Measurements from ENCODE around the gene SEPTIN3.

Gene SEPTIN3

DNA sequence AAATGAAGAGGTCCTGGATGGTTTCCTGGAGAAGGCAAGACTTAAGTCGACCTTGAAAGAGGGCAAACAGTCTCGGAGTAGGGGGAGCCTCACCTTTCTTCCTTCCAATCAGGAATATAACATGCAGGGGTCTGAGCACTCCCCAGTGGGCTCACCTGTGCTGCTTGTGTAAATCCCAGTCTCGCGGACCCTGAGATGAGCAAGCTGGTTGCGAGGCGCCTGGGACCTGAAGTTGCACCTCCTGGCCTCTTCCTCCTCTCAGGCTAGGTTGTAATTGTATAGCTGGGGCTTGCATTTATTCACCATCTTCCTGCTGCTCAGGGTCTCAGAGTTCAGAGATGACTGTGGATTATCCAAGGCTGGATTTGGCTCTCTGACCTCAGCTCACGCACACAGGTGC, 21.9 kb downstream of the SEPTIN3 start:
- Histone ChIP-seq H3K27ac (ENCODE audit: low read depth, low read length) (no peak overlapping the region), H3K36me3 (ENCODE audit: control insufficient read depth, insufficient read depth, low read length) (no peaks in the 10 kb centered on the region)

DNA sequence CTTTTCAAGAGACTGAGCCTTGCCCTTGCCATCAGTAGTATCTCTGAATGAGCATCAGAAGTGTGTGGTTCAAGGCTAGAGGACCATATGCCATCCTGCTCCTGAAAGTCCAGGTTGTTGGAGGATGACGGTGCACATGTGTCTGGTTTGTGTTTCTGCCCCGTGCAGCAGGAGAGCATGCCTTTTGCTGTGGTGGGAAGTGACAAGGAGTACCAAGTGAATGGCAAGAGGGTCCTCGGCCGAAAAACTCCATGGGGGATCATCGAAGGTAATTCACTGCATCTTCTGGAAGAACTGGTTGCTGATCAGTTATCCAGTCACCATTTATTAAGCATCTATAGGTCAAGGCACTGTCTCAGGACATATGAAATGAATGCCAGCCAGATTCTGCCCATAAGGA, 23.3 kb downstream of the SEPTIN3 start:
- H3K9ac ChIP-seq (ENCODE audit: low read length): no peak overlapping the region
- no peaks in the 10 kb centered on the region for H3K27me3 ChIP-seq (ENCODE audit: control insufficient read depth, insufficient read depth, low read length)
- no peak overlapping the region for H3K27ac ChIP-seq (ENCODE audit: low read depth, low read length)
- no peaks in the 10 kb centered on the region for H3K4me1 ChIP-seq (ENCODE audit: control insufficient read depth, insufficient read depth, low read length)
- H3K36me3 ChIP-seq (ENCODE audit: control insufficient read depth, insufficient read depth, low read length): no peaks in the 10 kb centered on the region
- H3K4me3 ChIP-seq (ENCODE audit: low read length): no peak overlapping the region

More for the DNA sequence above, 21.9 kb downstream of the SEPTIN3 start:
- Histone ChIP-seq H3K27me3 (ENCODE audit: control insufficient read depth, insufficient read depth, low read length) (no peaks in the 10 kb centered on the region), H3K4me3 (ENCODE audit: low read length) (no peak overlapping the region), H3K4me1 (ENCODE audit: control insufficient read depth, insufficient read depth, low read length) (no peaks in the 10 kb centered on the region), H3K9ac (ENCODE audit: low read length) (no peak overlapping the region)

DNA sequence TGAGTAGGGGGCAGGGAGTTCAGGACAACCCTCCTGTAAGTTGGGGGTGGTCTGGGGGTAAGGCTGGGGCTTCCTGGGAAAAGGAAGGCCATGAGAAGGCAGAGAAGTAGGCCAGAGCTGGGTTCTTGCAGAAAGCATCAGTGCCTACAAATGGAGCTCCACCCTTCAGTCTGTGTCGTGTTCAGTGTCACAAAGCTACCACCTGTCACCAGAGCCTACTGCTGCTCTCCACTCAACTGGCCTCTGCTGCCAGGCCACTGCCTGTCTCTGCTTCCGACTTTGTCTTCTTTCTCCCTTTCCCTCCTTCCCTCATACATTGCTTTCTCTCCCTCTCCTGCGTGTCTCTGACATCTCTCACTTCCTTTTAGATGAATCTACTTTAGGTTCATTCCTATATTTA, 26.0 kb downstream of the SEPTIN3 start:
- Histone ChIP-seq H3K36me3 (ENCODE audit: control insufficient read depth, insufficient read depth, low read length) (no peaks in the 10 kb centered on the region), H3K27me3 (ENCODE audit: control insufficient read depth, insufficient read depth, low read length) (no peaks in the 10 kb centered on the region), H3K27ac (ENCODE audit: low read depth, low read length) (no peak overlapping the region)

DNA sequence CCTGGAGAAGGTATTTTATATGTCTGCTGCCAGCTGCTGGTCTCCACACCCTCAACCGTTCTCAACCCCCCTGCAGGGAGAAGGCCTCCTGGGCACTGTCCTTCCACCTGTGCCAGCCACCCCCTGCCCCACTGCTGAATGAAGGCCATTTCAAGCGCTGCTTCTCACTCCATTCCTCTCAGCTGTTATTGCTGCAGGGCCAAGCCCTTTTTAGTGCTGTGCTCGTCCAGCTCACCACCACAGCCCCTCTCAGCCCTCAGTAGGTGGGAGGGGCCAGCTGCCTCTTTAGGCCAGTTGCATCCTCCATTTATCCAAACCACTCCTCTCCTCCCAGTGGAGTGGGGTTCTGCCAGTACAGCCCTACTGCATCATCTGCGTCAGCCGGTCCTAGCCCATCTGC, 27.6 kb downstream of the SEPTIN3 start:
- Histone ChIP-seq H3K4me1 (ENCODE audit: control insufficient read depth, insufficient read depth, low read length) (no peaks in the 10 kb centered on the region), H3K27ac (ENCODE audit: low read depth, low read length) (no peak overlapping the region)

More for the DNA sequence above, 26.0 kb downstream of the SEPTIN3 start:
- Histone ChIP-seq H3K4me3 (ENCODE audit: low read length) (no peak overlapping the region), H3K4me1 (ENCODE audit: control insufficient read depth, insufficient read depth, low read length) (no peaks in the 10 kb centered on the region), H3K9ac (ENCODE audit: low read length) (no peak overlapping the region)

DNA sequence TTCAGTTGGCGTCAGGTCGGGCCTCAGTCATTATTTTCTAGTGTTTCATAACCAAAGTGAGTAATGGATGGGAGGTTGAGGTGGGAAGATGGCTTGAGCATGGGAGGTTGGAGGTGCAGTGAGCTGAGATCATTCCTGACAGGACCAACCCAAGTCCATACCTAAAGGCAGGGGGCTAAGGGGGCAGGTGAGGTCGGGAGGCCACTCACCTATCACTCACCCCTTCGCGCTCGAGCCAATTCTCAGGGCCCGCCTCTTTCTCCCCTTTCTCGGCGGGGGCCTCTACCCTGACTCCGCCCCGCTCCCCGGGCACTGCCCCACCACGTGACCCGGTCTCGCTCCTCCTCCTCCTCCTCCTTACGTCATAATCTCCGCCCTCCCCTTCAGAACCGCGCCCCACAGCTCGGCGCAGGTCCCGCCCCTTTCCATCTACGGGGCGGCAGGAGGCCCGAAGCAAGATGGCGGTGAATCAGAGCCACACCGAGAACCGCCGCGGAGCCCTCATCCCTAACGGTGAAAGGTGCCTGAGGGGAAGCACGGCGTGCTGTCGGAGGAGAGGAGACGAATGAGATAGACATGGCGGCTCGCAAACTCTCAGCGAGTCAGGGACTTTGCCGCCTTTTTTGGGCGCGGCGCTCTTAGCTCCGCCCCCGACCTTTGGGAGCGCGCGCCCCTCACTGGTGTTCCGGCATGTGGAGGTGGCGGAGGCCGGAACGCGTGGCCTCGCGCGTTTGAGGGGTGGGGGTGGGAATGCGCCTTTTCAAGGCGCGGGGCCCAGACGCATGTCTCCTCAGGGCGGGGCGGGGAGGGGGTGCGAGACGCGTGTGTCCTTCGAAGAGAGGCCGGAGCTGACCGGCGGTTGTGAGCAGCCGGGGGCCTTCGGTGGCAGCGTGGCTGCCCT, 29.4 kb downstream of the SEPTIN3 start, which contains the start of gene WBP2NL:
Gene WBP2NL (plus strand): TSS at position 428 of the 901 bp plus-strand sequence. CDS start 31 bp downstream, at position 459.
- Histone ChIP-seq H3K4me1 (ENCODE audit: control insufficient read depth, insufficient read depth, low read length) (no peaks in the 10 kb centered on the region), H3K27ac (ENCODE audit: low read depth, low read length) (no peak within 1 kb of the TSS), H3K27me3 (ENCODE audit: control insufficient read depth, insufficient read depth, low read length) (no peaks in the 10 kb centered on the region), H3K36me3 (ENCODE audit: control insufficient read depth, insufficient read depth, low read length) (no peaks in the 10 kb centered on the region), H3K9ac (ENCODE audit: low read length) (no peak within 1 kb of the TSS), H3K4me3 (ENCODE audit: low read length) (peak within 1 kb of the TSS; percentile 71)

More for the DNA sequence above, 27.6 kb downstream of the SEPTIN3 start:
- no peak overlapping the region for H3K9ac ChIP-seq (ENCODE audit: low read length)
- H3K36me3 ChIP-seq (ENCODE audit: control insufficient read depth, insufficient read depth, low read length): no peaks in the 10 kb centered on the region
- no peaks in the 10 kb centered on the region for H3K27me3 ChIP-seq (ENCODE audit: control insufficient read depth, insufficient read depth, low read length)
- H3K4me3 ChIP-seq (ENCODE audit: low read length): no peak overlapping the region

DNA sequence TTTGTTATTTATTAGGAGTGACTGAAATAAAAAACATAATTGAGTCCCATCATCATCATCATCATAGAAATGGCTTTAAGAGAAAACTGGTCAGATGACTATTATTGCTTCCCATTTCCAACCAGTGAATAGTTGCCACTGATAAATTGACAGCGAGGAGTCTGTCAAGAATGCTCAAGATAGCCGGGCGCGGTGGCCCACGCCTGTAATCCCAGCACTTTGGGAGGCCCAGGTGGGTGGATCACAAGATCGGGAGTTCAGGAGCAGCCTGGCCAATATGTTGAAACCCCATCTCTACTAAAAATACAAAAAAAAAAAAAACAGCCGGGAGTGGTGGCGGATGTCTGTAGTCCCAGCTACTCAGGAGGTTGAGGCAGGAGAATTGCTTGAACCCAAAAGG, 31.2 kb downstream of the SEPTIN3 start:
- Histone ChIP-seq H3K27me3 (ENCODE audit: control insufficient read depth, insufficient read depth, low read length) (no peaks in the 10 kb centered on the region), H3K4me1 (ENCODE audit: control insufficient read depth, insufficient read depth, low read length) (no peaks in the 10 kb centered on the region), H3K9ac (ENCODE audit: low read length) (no peak overlapping the region), H3K4me3 (ENCODE audit: low read length) (no peak overlapping the region), H3K36me3 (ENCODE audit: control insufficient read depth, insufficient read depth, low read length) (no peaks in the 10 kb centered on the region), H3K27ac (ENCODE audit: low read depth, low read length) (no peak overlapping the region)

DNA sequence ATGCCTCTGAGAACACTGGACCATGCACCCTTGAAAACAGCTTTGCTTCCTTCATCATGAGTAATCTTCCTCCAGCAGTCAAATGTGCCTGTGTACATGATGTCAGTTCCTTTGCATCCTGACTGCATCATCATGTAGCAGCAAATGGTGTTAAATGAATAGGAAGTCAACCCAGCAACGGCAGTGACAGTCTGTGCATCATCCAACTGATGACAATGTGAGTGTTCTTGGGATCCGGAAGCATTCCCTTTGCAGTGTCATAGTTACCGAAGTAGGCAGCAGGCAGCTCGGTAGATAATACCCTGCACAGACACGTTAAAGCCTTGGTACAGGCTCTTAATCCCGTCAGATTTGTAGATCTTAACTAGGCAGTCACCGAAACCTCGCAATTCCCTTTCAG, 31.9 kb downstream of the SEPTIN3 start:
- H3K36me3 ChIP-seq (ENCODE audit: control insufficient read depth, insufficient read depth, low read length): no peaks in the 10 kb centered on the region
- H3K27me3 ChIP-seq (ENCODE audit: control insufficient read depth, insufficient read depth, low read length): no peaks in the 10 kb centered on the region
- no peak overlapping the region for H3K9ac ChIP-seq (ENCODE audit: low read length)
- H3K4me3 ChIP-seq (ENCODE audit: low read length): no peak overlapping the region
- H3K27ac ChIP-seq (ENCODE audit: low read depth, low read length): no peak overlapping the region
- no peaks in the 10 kb centered on the region for H3K4me1 ChIP-seq (ENCODE audit: control insufficient read depth, insufficient read depth, low read length)

DNA sequence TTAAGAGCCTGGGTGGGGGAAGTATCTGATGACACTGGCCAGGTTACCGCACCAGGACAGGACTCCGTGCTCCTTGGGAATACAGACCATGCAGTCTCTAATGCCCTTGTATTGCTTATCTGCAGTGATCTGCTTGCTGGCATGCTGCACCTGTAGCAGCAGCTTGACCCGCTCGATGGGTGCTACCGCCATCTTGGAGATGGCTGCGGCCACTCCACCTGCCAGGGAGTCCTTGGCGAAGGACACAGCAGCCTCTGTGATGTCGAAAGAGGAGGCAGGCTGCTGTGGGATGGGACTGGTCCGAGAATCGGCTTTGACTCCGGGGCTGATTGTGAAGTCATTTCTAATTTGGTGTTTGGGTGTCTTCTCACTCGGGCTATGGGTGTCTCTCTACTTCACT, 32.5 kb downstream of the SEPTIN3 start:
- Histone ChIP-seq H3K36me3 (ENCODE audit: control insufficient read depth, insufficient read depth, low read length) (no peaks in the 10 kb centered on the region), H3K4me1 (ENCODE audit: control insufficient read depth, insufficient read depth, low read length) (no peaks in the 10 kb centered on the region), H3K27me3 (ENCODE audit: control insufficient read depth, insufficient read depth, low read length) (no peaks in the 10 kb centered on the region), H3K27ac (ENCODE audit: low read depth, low read length) (no peak overlapping the region), H3K9ac (ENCODE audit: low read length) (no peak overlapping the region), H3K4me3 (ENCODE audit: low read length) (no peak overlapping the region)

DNA sequence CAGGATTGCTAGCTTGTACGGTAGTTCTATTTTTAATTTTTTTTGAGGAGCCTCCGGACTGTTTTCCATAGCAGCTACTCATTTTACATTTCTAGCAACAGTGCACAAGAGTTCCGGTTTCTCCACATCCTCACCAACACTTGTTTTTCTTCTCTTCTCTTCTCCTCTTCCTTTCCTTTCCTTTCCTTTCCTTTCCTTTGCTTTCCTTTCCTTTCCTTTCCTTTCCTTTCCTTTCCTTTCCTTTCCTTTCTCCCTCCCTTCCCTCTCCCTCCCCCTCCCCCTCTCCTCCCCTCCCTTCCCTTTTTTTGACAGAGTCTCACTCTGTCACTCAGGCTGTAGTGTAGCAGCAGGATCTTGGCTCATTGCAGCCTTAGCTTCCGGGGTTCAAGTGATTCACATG, 38.7 kb downstream of the SEPTIN3 start:
- Histone ChIP-seq H3K36me3 (ENCODE audit: control insufficient read depth, insufficient read depth, low read length) (no peaks in the 10 kb centered on the region), H3K27me3 (ENCODE audit: control insufficient read depth, insufficient read depth, low read length) (no peaks in the 10 kb centered on the region), H3K4me3 (ENCODE audit: low read length) (no peak overlapping the region), H3K4me1 (ENCODE audit: control insufficient read depth, insufficient read depth, low read length) (no peaks in the 10 kb centered on the region), H3K27ac (ENCODE audit: low read depth, low read length) (no peak overlapping the region), H3K9ac (ENCODE audit: low read length) (no peak overlapping the region)

DNA sequence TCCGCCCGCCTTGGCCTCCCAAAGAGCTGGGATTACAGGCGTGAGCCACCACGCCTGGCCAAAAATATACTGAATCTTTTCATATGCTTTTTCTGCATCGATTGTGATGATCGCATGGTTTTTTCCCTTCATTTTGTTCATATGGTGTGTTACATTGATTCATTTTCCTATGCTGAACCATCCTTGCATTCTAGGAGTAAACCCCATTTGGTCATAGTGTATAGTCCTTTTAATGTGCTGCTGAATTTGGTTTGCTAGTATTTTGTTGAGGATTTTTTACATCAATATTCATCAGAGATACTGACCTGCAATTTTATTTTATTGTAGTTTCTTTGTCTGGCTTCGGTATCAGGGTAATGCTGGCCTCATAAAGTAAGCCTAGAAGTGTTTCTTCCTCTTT, 41.5 kb downstream of the SEPTIN3 start:
- Histone ChIP-seq H3K27ac (ENCODE audit: low read depth, low read length) (no peak overlapping the region), H3K9ac (ENCODE audit: low read length) (no peak overlapping the region), H3K36me3 (ENCODE audit: control insufficient read depth, insufficient read depth, low read length) (no peaks in the 10 kb centered on the region), H3K27me3 (ENCODE audit: control insufficient read depth, insufficient read depth, low read length) (no peaks in the 10 kb centered on the region), H3K4me3 (ENCODE audit: low read length) (no peak overlapping the region), H3K4me1 (ENCODE audit: control insufficient read depth, insufficient read depth, low read length) (no peaks in the 10 kb centered on the region)

DNA sequence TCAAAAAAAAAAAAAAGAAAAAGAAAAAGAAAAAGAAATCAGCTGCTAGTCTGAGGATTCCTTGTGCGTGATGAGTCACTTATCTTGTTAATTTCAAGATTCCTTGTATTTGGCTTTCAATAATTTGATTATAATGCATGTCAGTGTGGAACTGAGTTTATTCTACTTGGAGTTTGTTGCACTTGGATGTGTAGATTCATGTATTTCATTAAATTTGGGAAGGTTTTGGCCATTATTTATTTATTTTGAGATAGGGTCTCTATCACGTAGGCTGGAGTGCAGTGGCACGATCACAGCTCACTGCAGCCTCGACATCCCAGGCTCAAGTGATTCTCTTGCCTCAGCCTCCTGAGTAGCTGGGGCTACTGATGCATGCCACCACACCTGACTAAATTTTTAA, 44.1 kb downstream of the SEPTIN3 start:
- no peak overlapping the region for H3K4me3 ChIP-seq (ENCODE audit: low read length)
- no peak overlapping the region for H3K27ac ChIP-seq (ENCODE audit: low read depth, low read length)
- H3K27me3 ChIP-seq (ENCODE audit: control insufficient read depth, insufficient read depth, low read length): no peaks in the 10 kb centered on the region

DNA sequence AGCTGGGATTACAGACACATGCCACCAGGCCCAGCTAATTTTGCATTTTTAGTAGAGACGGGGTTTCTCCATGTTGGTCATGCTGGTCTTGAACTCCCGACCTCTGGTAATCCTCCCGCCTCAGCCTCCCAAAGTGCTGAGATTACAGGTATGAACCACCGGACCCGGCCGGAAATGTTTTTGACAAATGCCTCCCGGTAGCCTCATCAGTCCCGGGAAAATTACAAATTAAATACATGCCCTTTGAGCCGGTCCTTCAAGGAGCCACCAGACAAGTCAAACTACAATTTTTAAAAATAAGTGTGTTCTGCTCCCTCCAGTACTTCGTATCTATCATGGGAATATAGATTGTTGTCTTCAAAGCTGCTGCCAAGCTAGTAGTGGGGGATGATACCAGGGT, 46.9 kb downstream of the SEPTIN3 start:
- Histone ChIP-seq H3K27ac (ENCODE audit: low read depth, low read length) (no peak overlapping the region), H3K4me3 (ENCODE audit: low read length) (no peak overlapping the region), H3K4me1 (ENCODE audit: control insufficient read depth, insufficient read depth, low read length) (no peaks in the 10 kb centered on the region), H3K27me3 (ENCODE audit: control insufficient read depth, insufficient read depth, low read length) (no peaks in the 10 kb centered on the region), H3K36me3 (ENCODE audit: control insufficient read depth, insufficient read depth, low read length) (no peaks in the 10 kb centered on the region), H3K9ac (ENCODE audit: low read length) (no peak overlapping the region)

More for the DNA sequence above, 44.1 kb downstream of the SEPTIN3 start:
- no peak overlapping the region for H3K9ac ChIP-seq (ENCODE audit: low read length)
- H3K36me3 ChIP-seq (ENCODE audit: control insufficient read depth, insufficient read depth, low read length): no peaks in the 10 kb centered on the region
- H3K4me1 ChIP-seq (ENCODE audit: control insufficient read depth, insufficient read depth, low read length): no peaks in the 10 kb centered on the region

DNA sequence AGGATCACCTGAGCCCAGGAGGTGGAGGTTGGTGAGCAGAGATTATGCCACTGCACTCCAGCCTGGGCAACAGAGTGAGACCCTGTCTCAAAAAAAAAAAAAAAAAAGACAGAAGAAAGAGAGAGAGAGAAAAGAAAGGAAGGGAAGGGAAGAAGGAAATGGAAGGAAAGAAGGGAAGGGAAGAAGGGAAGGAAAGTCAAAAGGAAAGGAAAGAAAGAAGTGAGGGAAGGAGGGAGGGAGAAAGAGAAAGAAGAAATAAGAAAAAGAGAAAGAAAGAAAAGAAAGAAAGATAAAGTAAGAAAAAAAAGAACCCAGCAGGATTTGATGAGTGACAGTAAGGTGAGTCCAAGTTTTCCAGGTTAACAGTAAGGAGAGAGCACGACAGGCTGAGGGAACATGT, 49.0 kb downstream of the SEPTIN3 start:
- Histone ChIP-seq H3K4me1 (ENCODE audit: control insufficient read depth, insufficient read depth, low read length) (no peaks in the 10 kb centered on the region), H3K27ac (ENCODE audit: low read depth, low read length) (no peak overlapping the region), H3K9ac (ENCODE audit: low read length) (no peak overlapping the region), H3K36me3 (ENCODE audit: control insufficient read depth, insufficient read depth, low read length) (no peaks in the 10 kb centered on the region), H3K4me3 (ENCODE audit: low read length) (no peak overlapping the region), H3K27me3 (ENCODE audit: control insufficient read depth, insufficient read depth, low read length) (no peaks in the 10 kb centered on the region)

All from rectal smooth muscle tissue (tissue), 1 donor.